GM12878 (cell line): ENCODE measurements around the gene POLR1D. TPM values are rescaled to one million over a fixed set of nuclear protein-coding genes. Genes with fewer than 3 reads are reported as not detected.
A peak's percentile ranks its signal among the peaks of the same experiment; 100 is the strongest.

Experiments used
- ATAC-seq: fragments of 200-7000 bp; cut with Tn5 transposase; 3 replicates; pipeline ENCODE4 v1.9.1; 2020; ENCODE audit warnings: mild to moderate bottlenecking, moderate library complexity
- BruUV-seq: library from RNA; stranded (reverse); fragments of 400-500 nt; replicated peaks from 2 replicates; lab custom pipeline; 2021; lab: Mats Ljungman, UMichigan
- CTCF ChIA-PET: fragments of 300-600 bp; sonication (Branson Sonifier 250); formaldehyde crosslinking; extraction: SDS; loops from one replicate; lab custom pipeline; 2021; ENCODE audit warnings: inconsistent platforms; lab: Yijun Ruan, JAX
- POLR2A ChIA-PET: fragments of 350-600 bp; formaldehyde crosslinking; extraction: SDS; loops from one replicate; lab custom pipeline; 2021; ENCODE audit warnings: inconsistent platforms; lab: Charles Lee
- RAD21 ChIA-PET: fragments of 300-600 bp; sonication (Branson Sonifier 250); formaldehyde crosslinking; loops from one replicate; lab custom pipeline; 2023; ENCODE audit warnings: antibody characterized with exemption; ENCODE audit not compliant: unreplicated experiment; lab: Charles Lee
- SMC1A ChIA-PET: fragments of 300-600 bp; sonication (Branson Sonifier 250); formaldehyde crosslinking; loops from one replicate; lab custom pipeline; 2023; ENCODE audit not compliant: unreplicated experiment, uncharacterized antibody; lab: Charles Lee
- DNase-seq: peaks from one replicate; pipeline ENCODE4 v3.0.0-alpha.2; 2011; ENCODE audit warnings: low read depth, low spot score
- FAIRE-seq: peaks from 3 replicates; lab custom pipeline; 2011; peaks lifted over from hg19 to GRCh38; lab: Jason Lieb, UNC
- H2AFZ ChIP-seq: 2 replicates; pipeline ENCODE4 v1.6.0; 2011; ENCODE audit warnings: low read depth, low read length, control low read depth; ENCODE audit not compliant: control insufficient read depth
- H3K27ac ChIP-seq: 2 replicates; pipeline ENCODE4 v1.5.1; 2011; ENCODE audit warnings: control low read depth; ENCODE audit not compliant: control insufficient read depth, insufficient read depth
- H3K27me3 ChIP-seq, 2 experiments: replicated peaks in 1 of 2; 2 replicates each; pipeline versions ENCODE4 v1.6.0 to v1.6.1; 2011; ENCODE audit warnings: low read length in 1 of 2; ENCODE audit not compliant: control insufficient read depth in 2 of 2, insufficient read depth in 2 of 2
- H3K36me3 ChIP-seq, 2 experiments: 2 replicates each; pipeline ENCODE4 v1.5.1; 2011; ENCODE audit warnings: low read length in 1 of 2; ENCODE audit not compliant: control insufficient read depth in 2 of 2, insufficient read depth in 2 of 2
- H3K4me1 ChIP-seq: 2 replicates; pipeline ENCODE4 v1.6.1; 2011; ENCODE audit warnings: mild to moderate bottlenecking, low read length, moderate library complexity, mixed read lengths; ENCODE audit not compliant: control insufficient read depth, insufficient read depth
- H3K4me2 ChIP-seq: 2 replicates; pipeline ENCODE4 v1.6.0; 2011; ENCODE audit warnings: control low read depth; ENCODE audit not compliant: control insufficient read depth, insufficient read depth
- H3K4me3 ChIP-seq: fragments of 200-600 bp; sonication (generic); 2 replicates; pipeline ENCODE4 v1.5.1; 2016
- H3K79me2 ChIP-seq: 2 replicates; pipeline ENCODE4 v1.6.0; 2011; ENCODE audit warnings: low read length; ENCODE audit not compliant: control insufficient read depth, insufficient read depth
- H3K9ac ChIP-seq: 2 replicates; pipeline ENCODE4 v1.8.0; 2011; ENCODE audit warnings: low read length, control low read depth, mixed read lengths; ENCODE audit not compliant: control insufficient read depth, insufficient read depth
- H3K9me3 ChIP-seq: replicated peaks from 3 replicates; pipeline ENCODE4 v1.5.1; 2011; ENCODE audit warnings: mild to moderate bottlenecking, low read length; ENCODE audit not compliant: control insufficient read depth, insufficient read depth
- H4K20me1 ChIP-seq: 2 replicates; pipeline ENCODE4 v1.6.0; 2011; ENCODE audit not compliant: control insufficient read depth, insufficient read depth
- ASH2L ChIP-seq: fragments of 300-600, 200-600 bp; sonication (generic); IDR thresholded peaks from 2 replicates; pipeline ENCODE4 v1.6.1; 2017; ENCODE audit warnings: low read depth, mild to moderate bottlenecking, borderline replicate concordance
- CREB1 ChIP-seq: IDR thresholded peaks from 2 replicates; pipeline ENCODE4 v1.6.1; 2012; ENCODE audit warnings: low read depth, mild to moderate bottlenecking, inconsistent platforms
- HCFC1 ChIP-seq: fragments of 150-350 bp; IDR thresholded peaks from 2 replicates; pipeline ENCODE4 v1.6.1; 2014; ENCODE audit warnings: low read length
- HDAC6 ChIP-seq: fragments of 200-600 bp; sonication (generic); IDR thresholded peaks from one replicate; pipeline ENCODE4 v1.8.0; 2017; ENCODE audit warnings: antibody characterized with exemption; ENCODE audit not compliant: unreplicated experiment
- KDM1A ChIP-seq: fragments of 200-600 bp; sonication (generic); IDR thresholded peaks from 2 replicates; pipeline ENCODE4 v1.6.1; 2016; ENCODE audit warnings: borderline replicate concordance
- POU2F2 ChIP-seq: IDR thresholded peaks from 3 replicates; pipeline ENCODE4 v1.6.1; 2011; ENCODE audit warnings: low read depth, mild to moderate bottlenecking, low read length, borderline replicate concordance
- RBBP5 ChIP-seq: fragments of 200-600 bp; sonication (generic); conservative IDR thresholded peaks from 2 replicates; pipeline ENCODE4 v1.6.1; 2016
- SIX5 ChIP-seq: IDR thresholded peaks from 2 replicates; pipeline ENCODE4 v1.6.1; 2011; ENCODE audit warnings: mild to moderate bottlenecking, low read depth, low read length, moderate library complexity; ENCODE audit not compliant: severe bottlenecking
- SMARCA5 ChIP-seq: fragments of 450-650 bp; IDR thresholded peaks from 2 replicates; pipeline ENCODE4 v1.6.1; 2017; ENCODE audit warnings: mild to moderate bottlenecking
- SUPT20H ChIP-seq: IDR thresholded peaks from 2 replicates; pipeline ENCODE4 v1.6.1; 2011; ENCODE audit warnings: low read depth, mild to moderate bottlenecking, low read length, moderate library complexity, borderline replicate concordance; ENCODE audit not compliant: control insufficient read depth
- TARDBP ChIP-seq: IDR thresholded peaks from 2 replicates; pipeline ENCODE4 v1.6.1; 2016; ENCODE audit warnings: borderline replicate concordance
- TCF3 ChIP-seq: IDR thresholded peaks from 2 replicates; pipeline ENCODE4 v1.6.1; 2012; ENCODE audit warnings: low read depth, mild to moderate bottlenecking, low read length, borderline replicate concordance; ENCODE audit not compliant: insufficient read depth
- ZNF217 ChIP-seq: fragments of 450-650 bp; IDR thresholded peaks from 2 replicates; pipeline ENCODE4 v1.6.1; 2017; ENCODE audit warnings: antibody characterized with exemption, mild to moderate bottlenecking
- WGBS: methylation state at CpG from one replicate; pipeline ENCODE4 v1.1.6; 2016; ENCODE audit warnings: low lambda C conversion rate; ENCODE audit not compliant: insufficient replicate concordance, insufficient coverage; ENCODE audit errors: missing lambda C conversion rate; 5-methylcytosine and 5-hydroxymethylcytosine counted together
- in situ Hi-C: fragments of 300-500 bp; cut with MboI; formaldehyde crosslinking; loops from 9 replicates; pipeline ENCODE4 v1.14.3; 2018; ENCODE audit warnings: mixed read lengths
- intact Hi-C: fragments of 100-400 bp; cut with micrococcal nuclease; formaldehyde crosslinking; loops from one replicate; pipeline ENCODE4 v1.14.2; 2022; ENCODE audit not compliant: unreplicated experiment
- polyA plus RNA-seq, 11 experiments: library from polyadenylated mRNA; depleted of rRNA in 4 of 11; unstranded in 6 of 11; stranded (reverse) in 5 of 11; fragments of >200 nt; fragmentation: Nextera tagmentation in 4 of 11; fragmentation: Illumina TruSeq in 1 of 11; extraction: Ambion mirVana in 4 of 11; extraction: Trizol in 1 of 11; gene quantifications; 1 replicate in 1 of 11; 2 replicates in 10 of 11; pipeline versions ENCODE4 v1.2.1 to v1.2.3, GENCODE V29; 2011 to 2016; ENCODE audit warnings: inconsistent platforms in 2 of 11, missing spikeins in 2 of 11, low read depth in 1 of 11
- total RNA-seq, 4 experiments: library from RNA; depleted of rRNA in 3 of 4; stranded (reverse); fragments of >200 nt in 3 of 4; fragmentation: Illumina TruSeq in 1 of 4; extraction: Trizol in 1 of 4; gene quantifications; 2 replicates each; pipeline versions ENCODE4 v1.2.1 to v1.2.3, GENCODE V29; 2013 to 2021
- TF ChIP-seq, protein P1 (sequence below): IDR thresholded peaks from 2 replicates; pipeline ENCODE4 v1.6.1; 2011; ENCODE audit warnings: low read depth, mild to moderate bottlenecking, low read length, moderate library complexity, borderline replicate concordance; ENCODE audit errors: extremely low read depth
- TF ChIP-seq, protein P2 (sequence below): fragments of 450-650 bp; IDR thresholded peaks from 2 replicates; pipeline ENCODE4 v1.6.1; 2017; ENCODE audit warnings: mild to moderate bottlenecking, moderate library complexity
- TF ChIP-seq, protein P3 (sequence below): fragments of 150-350 bp; IDR thresholded peaks from 2 replicates; pipeline ENCODE4 v1.6.1; 2016; ENCODE audit warnings: low read depth, low read length

Gene POLR1D
- total and polyA plus RNA-seq, 10 of the 15 experiments (the other 5 are each of a cell fraction or from before 2014, with no cell fraction given) = 119 to 223 (median 160) TPM

DNA sequence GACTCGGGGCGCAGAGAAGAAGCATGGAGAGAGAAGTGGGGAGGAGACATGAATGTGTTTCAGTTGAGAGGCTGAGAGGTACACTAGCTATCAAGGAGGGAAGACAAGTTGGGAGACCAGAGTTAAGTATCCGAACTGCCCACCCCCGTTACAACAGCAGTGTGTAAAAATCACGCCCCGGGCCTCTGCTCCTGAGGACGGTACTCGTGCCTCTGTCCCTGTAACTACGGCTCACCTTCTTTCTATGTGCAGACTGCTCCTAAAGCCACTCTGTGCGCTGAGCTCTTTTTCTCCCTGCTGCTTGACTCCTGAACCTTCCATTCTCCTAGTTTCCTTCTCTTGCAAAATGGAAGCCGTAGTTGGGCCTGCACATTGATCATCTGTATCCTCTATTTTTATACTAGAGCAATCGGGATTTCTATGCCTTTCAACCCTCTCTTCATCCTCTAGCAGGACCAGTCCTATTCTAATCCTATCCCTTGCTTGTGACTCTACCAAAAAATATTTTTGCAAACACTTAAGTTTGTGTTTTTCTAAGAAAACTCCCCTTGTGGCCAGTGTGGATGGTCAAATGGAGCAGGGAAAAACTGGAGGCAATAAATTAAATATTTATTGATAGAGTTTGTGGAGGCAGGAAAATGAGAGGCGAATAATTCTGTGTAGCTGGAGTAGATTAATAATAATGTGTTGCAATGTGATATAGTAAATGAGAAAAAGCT, 569 bp downstream of the POLR1D start:
- ChIA-PET POLR2A (interaction anchor here (0.5 to 7.2 kb wide), 5 partner anchors 9 to 458 kb away, joined by 3 to 55 read pairs (median 4); no protein-coding TSS in a partner anchor), RAD21 (interaction anchor here (0.7 to 1.4 kb wide), 4 partner anchors 15 to 36 kb away, joined by 3 read pairs; no protein-coding TSS in a partner anchor), SMC1A (interaction anchor here (0.8 to 2.8 kb wide), 8 partner anchors 10 to 89 kb away, joined by 3 to 16 read pairs (median 4); no protein-coding TSS in a partner anchor), CTCF (interaction anchor here (0.5 to 1.8 kb wide), 6 partner anchors 15 to 333 kb away, joined by 3 to 6 read pairs (median 4); no protein-coding TSS in a partner anchor)
- BruUV-seq = no TSS peak
- Histone ChIP-seq H2AFZ (peak overlapping the region; percentile 84), H3K9ac (peak overlapping the region; percentile 94), H3K4me2 (peak overlapping the region; percentile 70), H3K4me1 (peaks cover 8% of the 10 kb centered on the region), H3K36me3 (0 out of 4 replicates have a peak, but pooled peaks cover 0 to 2% of the 10 kb centered on the region in 2 experiments), H3K4me3 (peak overlapping the region; percentile 97), H4K20me1 (peaks cover 6% of the 10 kb centered on the region; the same call in 1 of the 2 replicates), H3K27ac (peak overlapping the region; percentile 84), H3K79me2 (peaks cover 83% of the 10 kb centered on the region), H3K9me3 (no peaks in the 10 kb centered on the region), H3K27me3 (no peaks in the 10 kb centered on the region)
- in situ Hi-C loops = no loop called here
- intact Hi-C loops = loop anchor here (5.0 kb wide), 2 partner anchors 195 to 370 kb away; partner anchors contain the start of gene RPL21
- WGBS = 4% methylated on average over 13 of the region's 13 CpGs
- FAIRE-seq (no peak), ATAC-seq (no peak), DNase-seq (no peak)
- TF ChIP-seq, protein P1, sequence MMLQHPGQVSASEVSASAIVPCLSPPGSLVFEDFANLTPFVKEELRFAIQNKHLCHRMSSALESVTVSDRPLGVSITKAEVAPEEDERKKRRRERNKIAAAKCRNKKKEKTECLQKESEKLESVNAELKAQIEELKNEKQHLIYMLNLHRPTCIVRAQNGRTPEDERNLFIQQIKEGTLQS = no peak
- TF ChIP-seq HDAC6 (no peak), CREB1 (no peak), TARDBP (no peak), POU2F2 (no peak), SIX5 (no peak), KDM1A (no peak), SMARCA5 (no peak), HCFC1 (no peak), TCF3 (no peak), RBBP5 (no peak), SUPT20H (no peak), ZNF217 (no peak), ASH2L (no peak)
- TF ChIP-seq, protein P2, sequence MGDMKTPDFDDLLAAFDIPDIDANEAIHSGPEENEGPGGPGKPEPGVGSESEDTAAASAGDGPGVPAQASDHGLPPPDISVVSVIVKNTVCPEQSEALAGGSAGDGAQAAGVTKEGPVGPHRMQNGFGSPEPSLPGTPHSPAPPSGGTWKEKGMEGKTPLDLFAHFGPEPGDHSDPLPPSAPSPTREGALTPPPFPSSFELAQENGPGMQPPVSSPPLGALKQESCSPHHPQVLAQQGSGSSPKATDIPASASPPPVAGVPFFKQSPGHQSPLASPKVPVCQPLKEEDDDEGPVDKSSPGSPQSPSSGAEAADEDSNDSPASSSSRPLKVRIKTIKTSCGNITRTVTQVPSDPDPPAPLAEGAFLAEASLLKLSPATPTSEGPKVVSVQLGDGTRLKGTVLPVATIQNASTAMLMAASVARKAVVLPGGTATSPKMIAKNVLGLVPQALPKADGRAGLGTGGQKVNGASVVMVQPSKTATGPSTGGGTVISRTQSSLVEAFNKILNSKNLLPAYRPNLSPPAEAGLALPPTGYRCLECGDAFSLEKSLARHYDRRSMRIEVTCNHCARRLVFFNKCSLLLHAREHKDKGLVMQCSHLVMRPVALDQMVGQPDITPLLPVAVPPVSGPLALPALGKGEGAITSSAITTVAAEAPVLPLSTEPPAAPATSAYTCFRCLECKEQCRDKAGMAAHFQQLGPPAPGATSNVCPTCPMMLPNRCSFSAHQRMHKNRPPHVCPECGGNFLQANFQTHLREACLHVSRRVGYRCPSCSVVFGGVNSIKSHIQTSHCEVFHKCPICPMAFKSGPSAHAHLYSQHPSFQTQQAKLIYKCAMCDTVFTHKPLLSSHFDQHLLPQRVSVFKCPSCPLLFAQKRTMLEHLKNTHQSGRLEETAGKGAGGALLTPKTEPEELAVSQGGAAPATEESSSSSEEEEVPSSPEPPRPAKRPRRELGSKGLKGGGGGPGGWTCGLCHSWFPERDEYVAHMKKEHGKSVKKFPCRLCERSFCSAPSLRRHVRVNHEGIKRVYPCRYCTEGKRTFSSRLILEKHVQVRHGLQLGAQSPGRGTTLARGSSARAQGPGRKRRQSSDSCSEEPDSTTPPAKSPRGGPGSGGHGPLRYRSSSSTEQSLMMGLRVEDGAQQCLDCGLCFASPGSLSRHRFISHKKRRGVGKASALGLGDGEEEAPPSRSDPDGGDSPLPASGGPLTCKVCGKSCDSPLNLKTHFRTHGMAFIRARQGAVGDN = no peak
- TF ChIP-seq, protein P3, sequence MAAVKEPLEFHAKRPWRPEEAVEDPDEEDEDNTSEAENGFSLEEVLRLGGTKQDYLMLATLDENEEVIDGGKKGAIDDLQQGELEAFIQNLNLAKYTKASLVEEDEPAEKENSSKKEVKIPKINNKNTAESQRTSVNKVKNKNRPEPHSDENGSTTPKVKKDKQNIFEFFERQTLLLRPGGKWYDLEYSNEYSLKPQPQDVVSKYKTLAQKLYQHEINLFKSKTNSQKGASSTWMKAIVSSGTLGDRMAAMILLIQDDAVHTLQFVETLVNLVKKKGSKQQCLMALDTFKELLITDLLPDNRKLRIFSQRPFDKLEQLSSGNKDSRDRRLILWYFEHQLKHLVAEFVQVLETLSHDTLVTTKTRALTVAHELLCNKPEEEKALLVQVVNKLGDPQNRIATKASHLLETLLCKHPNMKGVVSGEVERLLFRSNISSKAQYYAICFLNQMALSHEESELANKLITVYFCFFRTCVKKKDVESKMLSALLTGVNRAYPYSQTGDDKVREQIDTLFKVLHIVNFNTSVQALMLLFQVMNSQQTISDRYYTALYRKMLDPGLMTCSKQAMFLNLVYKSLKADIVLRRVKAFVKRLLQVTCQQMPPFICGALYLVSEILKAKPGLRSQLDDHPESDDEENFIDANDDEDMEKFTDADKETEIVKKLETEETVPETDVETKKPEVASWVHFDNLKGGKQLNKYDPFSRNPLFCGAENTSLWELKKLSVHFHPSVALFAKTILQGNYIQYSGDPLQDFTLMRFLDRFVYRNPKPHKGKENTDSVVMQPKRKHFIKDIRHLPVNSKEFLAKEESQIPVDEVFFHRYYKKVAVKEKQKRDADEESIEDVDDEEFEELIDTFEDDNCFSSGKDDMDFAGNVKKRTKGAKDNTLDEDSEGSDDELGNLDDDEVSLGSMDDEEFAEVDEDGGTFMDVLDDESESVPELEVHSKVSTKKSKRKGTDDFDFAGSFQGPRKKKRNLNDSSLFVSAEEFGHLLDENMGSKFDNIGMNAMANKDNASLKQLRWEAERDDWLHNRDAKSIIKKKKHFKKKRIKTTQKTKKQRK = no peak
